Astrocyte (in vitro differentiated cells and primary cell): ENCODE measurements around the gene NFAM1. TPM values are rescaled to one million over a fixed set of nuclear protein-coding genes. Genes with fewer than 3 reads are reported as not detected.

ENCODE experiments used
- DNase-seq: peaks from one replicate; pipeline ENCODE4 v3.0.0-alpha.2; 2010; ENCODE audit warnings: low read depth
- FAIRE-seq: peaks from 2 replicates; lab custom pipeline; 2011; peaks lifted over from hg19 to GRCh38; lab: Jason Lieb, UNC
- H2AFZ ChIP-seq: 2 replicates; pipeline ENCODE4 v1.6.0; 2012; ENCODE audit warnings: low read depth, low read length, inconsistent platforms
- H3K27ac ChIP-seq: 2 replicates; pipeline ENCODE4 v1.5.1; 2011; ENCODE audit warnings: low read depth, low read length, inconsistent platforms
- H3K27me3 ChIP-seq: 2 replicates; pipeline ENCODE4 v1.6.0; 2011; ENCODE audit warnings: low read length, inconsistent platforms; ENCODE audit not compliant: insufficient read depth
- H3K36me3 ChIP-seq: 2 replicates; pipeline ENCODE4 v1.5.1; 2011; ENCODE audit warnings: low read length, inconsistent platforms; ENCODE audit not compliant: insufficient read depth
- H3K4me1 ChIP-seq: 2 replicates; pipeline ENCODE4 v1.5.1; 2011; ENCODE audit warnings: low read length, inconsistent platforms; ENCODE audit not compliant: insufficient read depth
- H3K4me2 ChIP-seq: 2 replicates; pipeline ENCODE4 v1.6.0; 2012; ENCODE audit warnings: low read length, inconsistent platforms
- H3K4me3 ChIP-seq: 2 replicates; pipeline ENCODE4 v1.5.1; 2011; ENCODE audit warnings: low read depth, mild to moderate bottlenecking, low read length, inconsistent platforms; ENCODE audit not compliant: insufficient read depth
- H3K79me2 ChIP-seq: 2 replicates; pipeline ENCODE4 v1.6.0; 2012; ENCODE audit warnings: mild to moderate bottlenecking, low read length, inconsistent platforms; ENCODE audit not compliant: insufficient read depth
- H3K9ac ChIP-seq: 2 replicates; pipeline ENCODE4 v1.6.0; 2012; ENCODE audit warnings: mild to moderate bottlenecking, low read length, inconsistent platforms
- H3K9me3 ChIP-seq: 2 replicates; pipeline ENCODE4 v1.5.1; 2012; ENCODE audit warnings: low read depth, mild to moderate bottlenecking, low read length, inconsistent platforms; ENCODE audit not compliant: insufficient read depth
- H4K20me1 ChIP-seq: 2 replicates; pipeline ENCODE4 v1.6.0; 2012; ENCODE audit warnings: low read length, inconsistent platforms; ENCODE audit not compliant: insufficient read depth
- H3K27ac Mint-ChIP-seq: one replicate; pipeline ENCODE4 v1.8.0; 2021; ENCODE audit warnings: mild to moderate bottlenecking, mixed read lengths; ENCODE audit not compliant: unreplicated experiment
- H3K27me3 Mint-ChIP-seq: one replicate; pipeline ENCODE4 v1.8.0; 2021; ENCODE audit warnings: low read depth, mixed read lengths; ENCODE audit not compliant: unreplicated experiment
- H3K36me3 Mint-ChIP-seq: one replicate; pipeline ENCODE4 v1.8.0; 2021; ENCODE audit warnings: low read depth, mixed read lengths; ENCODE audit not compliant: unreplicated experiment
- H3K4me1 Mint-ChIP-seq: one replicate; pipeline ENCODE4 v1.8.0; 2021; ENCODE audit warnings: low read depth, mixed read lengths; ENCODE audit not compliant: unreplicated experiment
- H3K4me3 Mint-ChIP-seq: one replicate; pipeline ENCODE4 v1.8.0; 2021; ENCODE audit warnings: mild to moderate bottlenecking, moderate library complexity, mixed read lengths; ENCODE audit not compliant: unreplicated experiment
- H3K9me3 Mint-ChIP-seq: one replicate; pipeline ENCODE4 v1.8.0; 2021; ENCODE audit warnings: mild to moderate bottlenecking, mixed read lengths; ENCODE audit not compliant: unreplicated experiment
- EZH2 ChIP-seq: IDR thresholded peaks from 2 replicates; pipeline ENCODE4 v1.6.1; 2012; ENCODE audit warnings: mild to moderate bottlenecking, low read length, inconsistent platforms; ENCODE audit not compliant: insufficient read depth
- total RNA-seq: library from RNA; stranded (reverse); gene quantifications from 2 replicates; pipeline ENCODE4 v1.2.1, GENCODE V29; 2021
- TF ChIP-seq, protein P1 (sequence below): IDR thresholded peaks from 2 replicates; pipeline ENCODE4 v1.5.1; 2011; ENCODE audit warnings: low read depth, mild to moderate bottlenecking, inconsistent platforms, low read length, moderate library complexity; ENCODE audit not compliant: insufficient read depth

NFAM1 gene
- total RNA-seq, 1 donor from 2014 or later, result 0.07 TPM

DNA sequence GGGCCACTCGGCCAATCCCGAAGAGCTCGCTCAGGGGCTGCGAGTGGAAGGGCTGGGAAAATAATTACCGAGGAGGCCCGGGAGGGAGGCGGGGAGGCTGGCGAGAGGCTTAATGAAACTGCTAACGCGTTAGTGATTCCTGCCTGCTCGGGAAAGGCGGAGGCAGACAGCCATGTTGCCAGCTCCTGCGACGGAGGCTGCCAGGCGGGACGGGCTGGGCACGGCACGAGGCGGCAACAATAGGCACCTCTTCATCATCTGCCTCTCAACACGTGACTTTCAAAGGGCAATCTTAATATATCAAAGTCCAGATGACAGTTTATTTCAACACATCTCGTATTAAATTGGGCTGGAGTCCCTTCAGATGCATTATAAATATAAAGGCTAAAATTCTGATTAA is 93.7 kb downstream of the NFAM1 start:
- no peak overlapping the region for H3K4me2 ChIP-seq
- Mint-ChIP-seq H3K4me1 (no peaks in the 10 kb centered on the region), H3K36me3 (no peaks in the 10 kb centered on the region), H3K4me3 (no peak overlapping the region), H3K27ac (no peak overlapping the region), H3K27me3 (peaks cover 67% of the 10 kb centered on the region), H3K9me3 (peaks cover 2% of the 10 kb centered on the region)
- no peak overlapping the region for H3K27ac ChIP-seq
- H3K4me3 ChIP-seq, result no peak overlapping the region
- DNase-seq (no peak), FAIRE-seq (no peak)
- no peak for TF ChIP-seq EZH2
- TF ChIP-seq, protein P1, sequence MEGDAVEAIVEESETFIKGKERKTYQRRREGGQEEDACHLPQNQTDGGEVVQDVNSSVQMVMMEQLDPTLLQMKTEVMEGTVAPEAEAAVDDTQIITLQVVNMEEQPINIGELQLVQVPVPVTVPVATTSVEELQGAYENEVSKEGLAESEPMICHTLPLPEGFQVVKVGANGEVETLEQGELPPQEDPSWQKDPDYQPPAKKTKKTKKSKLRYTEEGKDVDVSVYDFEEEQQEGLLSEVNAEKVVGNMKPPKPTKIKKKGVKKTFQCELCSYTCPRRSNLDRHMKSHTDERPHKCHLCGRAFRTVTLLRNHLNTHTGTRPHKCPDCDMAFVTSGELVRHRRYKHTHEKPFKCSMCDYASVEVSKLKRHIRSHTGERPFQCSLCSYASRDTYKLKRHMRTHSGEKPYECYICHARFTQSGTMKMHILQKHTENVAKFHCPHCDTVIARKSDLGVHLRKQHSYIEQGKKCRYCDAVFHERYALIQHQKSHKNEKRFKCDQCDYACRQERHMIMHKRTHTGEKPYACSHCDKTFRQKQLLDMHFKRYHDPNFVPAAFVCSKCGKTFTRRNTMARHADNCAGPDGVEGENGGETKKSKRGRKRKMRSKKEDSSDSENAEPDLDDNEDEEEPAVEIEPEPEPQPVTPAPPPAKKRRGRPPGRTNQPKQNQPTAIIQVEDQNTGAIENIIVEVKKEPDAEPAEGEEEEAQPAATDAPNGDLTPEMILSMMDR, result no peak
- H3K27me3 ChIP-seq, result peaks cover 10% of the 10 kb centered on the region
- no peaks in the 10 kb centered on the region for H3K36me3 ChIP-seq
- H2AFZ ChIP-seq, result no peak overlapping the region
- H4K20me1 ChIP-seq, result peaks cover 55% of the 10 kb centered on the region
- H3K9me3 ChIP-seq, result no peaks in the 10 kb centered on the region
- H3K9ac ChIP-seq, result no peak overlapping the region
- no peaks in the 10 kb centered on the region for H3K4me1 ChIP-seq
- no peaks in the 10 kb centered on the region for H3K79me2 ChIP-seq

DNA sequence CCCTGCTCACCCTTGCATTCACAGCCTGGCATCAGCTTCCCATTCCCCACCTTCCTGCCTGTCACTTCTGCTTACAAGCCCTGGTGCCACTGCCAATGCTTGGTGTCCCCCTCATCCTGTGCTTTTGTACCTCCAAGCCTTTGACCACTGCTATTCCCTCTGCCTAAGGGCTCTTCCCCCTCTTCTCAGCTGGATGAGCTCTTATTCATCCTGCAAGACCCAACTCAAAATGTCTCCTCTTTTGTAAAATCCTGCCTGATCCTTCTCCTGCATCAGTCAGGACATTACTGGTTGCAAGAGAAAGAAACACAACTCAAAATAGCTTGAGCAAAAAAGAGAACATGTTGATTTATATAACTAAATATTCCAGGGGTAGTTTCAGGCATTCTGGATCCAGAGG is 94.8 kb downstream of the NFAM1 start:
- H3K4me3 ChIP-seq, result no peak overlapping the region
- H3K36me3 ChIP-seq, result no peaks in the 10 kb centered on the region
- H3K27me3 ChIP-seq, result peaks cover 10% of the 10 kb centered on the region
- no peak overlapping the region for H2AFZ ChIP-seq
- DNase-seq, result no peak
- no peaks in the 10 kb centered on the region for H3K36me3 Mint-ChIP-seq
- no peaks in the 10 kb centered on the region for H3K79me2 ChIP-seq
- H3K27ac Mint-ChIP-seq, result no peak overlapping the region
- H4K20me1 ChIP-seq, result peaks cover 49% of the 10 kb centered on the region
- H3K4me1 ChIP-seq, result no peaks in the 10 kb centered on the region
- H3K27ac ChIP-seq, result no peak overlapping the region
- H3K9me3 ChIP-seq, result no peaks in the 10 kb centered on the region
- FAIRE-seq, result no peak
- peaks cover 73% of the 10 kb centered on the region for H3K27me3 Mint-ChIP-seq
- H3K4me2 ChIP-seq, result no peak overlapping the region
- no peak for TF ChIP-seq EZH2
- TF ChIP-seq, protein P1, result no peak
- peaks cover 2% of the 10 kb centered on the region for H3K9me3 Mint-ChIP-seq
- H3K4me3 Mint-ChIP-seq, result no peak overlapping the region
- H3K9ac ChIP-seq, result no peak overlapping the region
- H3K4me1 Mint-ChIP-seq, result no peaks in the 10 kb centered on the region

DNA sequence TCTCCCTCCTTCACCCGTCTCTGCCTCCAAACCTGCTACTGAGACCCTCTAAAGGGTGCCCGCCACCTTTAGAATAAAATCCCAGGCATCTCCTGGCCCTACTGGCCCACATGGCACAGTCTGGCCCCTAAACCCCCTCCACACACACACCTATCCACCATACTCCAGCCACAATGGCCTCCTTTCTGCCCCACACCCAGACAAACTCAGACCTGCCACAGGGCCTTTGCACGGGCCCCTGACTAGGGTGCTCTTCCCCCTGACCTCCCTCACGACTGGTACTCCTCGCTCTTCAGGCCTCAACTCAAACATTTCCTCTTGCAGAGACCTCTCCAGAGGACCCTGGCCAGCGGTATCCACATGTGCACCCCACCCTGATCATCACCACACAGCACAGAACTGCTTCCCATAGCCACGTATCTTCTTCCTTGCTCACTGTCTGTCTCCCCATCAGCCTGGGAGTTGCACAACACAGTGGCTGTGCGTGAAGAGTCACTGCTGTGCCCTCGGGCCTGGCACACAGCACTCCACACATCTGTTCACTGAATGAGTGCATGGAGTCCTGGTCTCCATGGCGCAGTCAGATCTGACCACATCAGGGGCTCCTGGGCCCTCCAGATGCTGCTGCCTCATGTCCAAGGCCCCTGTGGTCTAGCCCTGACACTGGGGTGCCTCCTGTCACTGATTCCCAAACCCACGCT is 95.5 kb downstream of the NFAM1 start:
- Histone ChIP-seq H3K9ac (no peak overlapping the region), H2AFZ (no peak overlapping the region), H3K79me2 (no peaks in the 10 kb centered on the region), H3K4me3 (no peak overlapping the region), H3K4me2 (no peak overlapping the region), H4K20me1 (peaks cover 49% of the 10 kb centered on the region), H3K27me3 (peaks cover 14% of the 10 kb centered on the region), H3K36me3 (no peaks in the 10 kb centered on the region), H3K27ac (no peak overlapping the region), H3K9me3 (no peaks in the 10 kb centered on the region), H3K4me1 (no peaks in the 10 kb centered on the region)
- Mint-ChIP-seq H3K27me3 (peaks cover 73% of the 10 kb centered on the region), H3K27ac (no peak overlapping the region), H3K36me3 (no peaks in the 10 kb centered on the region), H3K4me1 (no peaks in the 10 kb centered on the region), H3K4me3 (no peak overlapping the region), H3K9me3 (peaks cover 2% of the 10 kb centered on the region)
- DNase-seq (no peak), FAIRE-seq (no peak)
- TF ChIP-seq, protein P1, result no peak
- TF ChIP-seq EZH2, result no peak
